GM12878 (cell line): Measurements from ENCODE around the gene BCL2L13.

Experiments used
- EZH2 ChIP-seq: IDR thresholded peaks from 2 replicates; pipeline ENCODE4 v1.6.1; 2012; ENCODE audit warnings: low read depth, mild to moderate bottlenecking, control low read depth, inconsistent platforms, low read length, borderline replicate concordance; ENCODE audit not compliant: control insufficient read depth
- SREBF1 ChIP-seq: IDR thresholded peaks from 2 replicates; pipeline ENCODE4 v1.6.1; 2012; ENCODE audit warnings: mild to moderate bottlenecking, low read length
- ZBTB33 ChIP-seq: fragments of 450-650 bp; IDR thresholded peaks from 2 replicates; pipeline ENCODE4 v1.6.1; 2017; ENCODE audit warnings: mild to moderate bottlenecking
- ZNF24 ChIP-seq: fragments of 450-650 bp; IDR thresholded peaks from 2 replicates; pipeline ENCODE4 v1.6.1; 2017; ENCODE audit warnings: antibody characterized with exemption, mild to moderate bottlenecking

- TF ChIP-seq EZH2, result no peak
- no peak for TF ChIP-seq ZBTB33
- no peak for TF ChIP-seq SREBF1
- TF ChIP-seq ZNF24, result no peak
Measured at GRCh38 chr22:17729561-17729960, 91.0 kb downstream of the BCL2L13 start.
